ENCODE results near the gene POU3F1.

Gene POU3F1
- total RNA-seq: 0.35 to 2.7 (median 1.8) reads per million in 3 donors

DNA sequence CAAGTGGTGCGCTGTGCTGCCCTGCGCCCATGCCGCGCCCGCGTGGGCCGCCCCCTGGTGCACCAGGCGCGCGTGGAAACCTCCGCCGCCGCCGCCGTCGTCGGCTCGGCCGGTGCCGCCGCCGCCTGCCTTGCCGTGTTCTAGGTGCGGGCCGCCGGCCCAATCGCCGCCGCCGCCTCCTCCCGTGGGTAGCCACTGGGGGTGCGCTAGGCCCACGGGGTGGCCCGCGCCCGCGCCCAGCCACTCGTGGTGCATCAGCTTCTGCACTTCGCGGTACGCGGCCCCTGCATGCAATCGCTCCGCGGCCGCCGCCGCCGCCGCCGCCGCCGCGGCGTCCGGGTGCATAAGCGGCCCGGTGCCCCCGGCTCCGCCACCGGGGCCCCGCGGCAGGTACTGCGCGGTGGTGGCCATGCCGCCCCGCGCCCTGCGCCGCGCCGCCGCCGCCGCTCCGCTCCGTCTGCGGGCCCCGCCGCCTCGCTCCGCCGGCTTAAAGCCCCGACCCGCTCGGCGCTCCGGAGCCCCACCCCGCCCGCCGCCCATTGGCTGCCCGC lies at the start of gene POU3F1:
Gene POU3F1, minus strand, starts transcription at position 461 of the 551 bp plus-strand sequence. Its CDS starts 50 bp downstream, at position 411.
- Histone ChIP-seq H3K27ac (ENCODE audit: insufficient read depth, low read length, poor library complexity, severe bottlenecking) (no peak within 1 kb of the TSS), H3K36me3 (ENCODE audit: control insufficient read depth, insufficient read depth, low read length) (no peaks in the 10 kb centered on the region), H3K9me3 (ENCODE audit: control insufficient read depth, low read length) (no peaks in the 10 kb centered on the region), H3K27me3 (replicated peaks; ENCODE audit: control insufficient read depth, insufficient read depth, low read length, poor library complexity, severe bottlenecking) (peaks cover 30% of the 10 kb centered on the region), H3K4me3 (ENCODE audit: insufficient read depth, low read depth, low read length, poor library complexity, severe bottlenecking) (peak within 1 kb of the TSS; percentile 62), H3K4me1 (ENCODE audit: control insufficient read depth, insufficient read depth, low read length, poor library complexity, severe bottlenecking) (peaks cover 18% of the 10 kb centered on the region)
- DNase-seq: no peak

DNA sequence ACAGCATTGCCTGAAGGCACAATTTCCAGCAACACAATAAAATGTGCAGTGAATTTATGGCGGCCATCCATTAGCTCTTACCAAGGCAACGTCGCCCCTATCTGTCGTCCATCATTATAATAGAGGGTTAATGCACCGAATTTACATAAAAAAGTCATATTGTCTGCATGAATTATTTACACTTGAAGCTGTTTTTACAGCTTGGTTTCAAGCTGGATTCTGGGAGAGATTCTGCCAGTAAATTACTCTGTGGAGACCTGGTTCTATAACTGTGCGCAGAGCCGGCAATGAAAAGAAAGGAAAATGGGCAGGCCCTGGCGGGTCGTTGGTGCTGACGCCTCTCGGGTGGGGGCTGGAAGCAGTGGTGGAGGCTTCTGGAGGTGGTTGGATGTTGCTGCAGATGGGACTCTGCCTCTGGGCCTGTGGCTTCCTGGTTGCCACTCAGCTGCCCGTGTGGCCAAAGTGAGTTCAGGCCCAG lies 48.9 kb upstream of the POU3F1 start:
- no peaks in the 10 kb centered on the region for H3K4me1 ChIP-seq (ENCODE audit: control insufficient read depth, insufficient read depth, low read length, poor library complexity, severe bottlenecking)
- no peak for DNase-seq
- no peak overlapping the region for H3K27ac ChIP-seq (ENCODE audit: insufficient read depth, low read length, poor library complexity, severe bottlenecking)
- H3K4me3 ChIP-seq (ENCODE audit: insufficient read depth, low read depth, low read length, poor library complexity, severe bottlenecking): no peak overlapping the region
- no peaks in the 10 kb centered on the region for H3K9me3 ChIP-seq (ENCODE audit: control insufficient read depth, low read length)
- no peaks in the 10 kb centered on the region for H3K27me3 ChIP-seq (replicated peaks; ENCODE audit: control insufficient read depth, insufficient read depth, low read length, poor library complexity, severe bottlenecking)
- no peaks in the 10 kb centered on the region for H3K36me3 ChIP-seq (ENCODE audit: control insufficient read depth, insufficient read depth, low read length)

DNA sequence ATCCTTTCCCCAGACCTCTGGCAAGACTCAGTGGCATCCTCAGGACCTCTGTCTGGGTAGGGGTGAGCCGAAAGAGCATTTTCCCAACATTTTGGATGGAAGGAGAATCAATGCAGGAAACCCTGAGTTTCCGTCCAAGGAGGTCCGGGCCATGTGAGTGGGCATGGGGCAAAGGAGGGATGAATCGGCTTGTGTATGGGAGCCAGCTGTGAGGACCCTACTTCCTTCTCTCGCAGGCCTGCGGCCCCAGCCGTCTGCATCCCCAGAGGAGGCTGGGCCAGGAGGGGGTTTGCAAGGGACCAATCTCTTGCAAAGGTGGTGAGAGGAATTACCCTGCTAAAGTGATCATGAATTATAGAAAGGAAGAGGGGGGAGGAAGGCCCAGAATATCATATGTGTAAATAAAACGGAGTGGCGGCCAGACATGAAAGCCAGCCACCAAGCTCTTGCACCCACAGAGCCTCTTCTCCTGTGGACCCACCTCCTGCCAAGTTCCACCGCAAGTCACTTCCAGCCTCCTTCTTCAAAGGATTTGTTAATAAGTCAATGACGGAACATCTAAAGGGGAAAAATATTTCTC lies 48.2 kb upstream of the POU3F1 start:
- DNase-seq: no peak
- H3K36me3 ChIP-seq (ENCODE audit: control insufficient read depth, insufficient read depth, low read length): no peaks in the 10 kb centered on the region
- no peaks in the 10 kb centered on the region for H3K27me3 ChIP-seq (replicated peaks; ENCODE audit: control insufficient read depth, insufficient read depth, low read length, poor library complexity, severe bottlenecking)
- no peaks in the 10 kb centered on the region for H3K9me3 ChIP-seq (ENCODE audit: control insufficient read depth, low read length)
- H3K4me1 ChIP-seq (ENCODE audit: control insufficient read depth, insufficient read depth, low read length, poor library complexity, severe bottlenecking): no peaks in the 10 kb centered on the region
- no peak overlapping the region for H3K4me3 ChIP-seq (ENCODE audit: insufficient read depth, low read depth, low read length, poor library complexity, severe bottlenecking)
- no peak overlapping the region for H3K27ac ChIP-seq (ENCODE audit: insufficient read depth, low read length, poor library complexity, severe bottlenecking)

DNA sequence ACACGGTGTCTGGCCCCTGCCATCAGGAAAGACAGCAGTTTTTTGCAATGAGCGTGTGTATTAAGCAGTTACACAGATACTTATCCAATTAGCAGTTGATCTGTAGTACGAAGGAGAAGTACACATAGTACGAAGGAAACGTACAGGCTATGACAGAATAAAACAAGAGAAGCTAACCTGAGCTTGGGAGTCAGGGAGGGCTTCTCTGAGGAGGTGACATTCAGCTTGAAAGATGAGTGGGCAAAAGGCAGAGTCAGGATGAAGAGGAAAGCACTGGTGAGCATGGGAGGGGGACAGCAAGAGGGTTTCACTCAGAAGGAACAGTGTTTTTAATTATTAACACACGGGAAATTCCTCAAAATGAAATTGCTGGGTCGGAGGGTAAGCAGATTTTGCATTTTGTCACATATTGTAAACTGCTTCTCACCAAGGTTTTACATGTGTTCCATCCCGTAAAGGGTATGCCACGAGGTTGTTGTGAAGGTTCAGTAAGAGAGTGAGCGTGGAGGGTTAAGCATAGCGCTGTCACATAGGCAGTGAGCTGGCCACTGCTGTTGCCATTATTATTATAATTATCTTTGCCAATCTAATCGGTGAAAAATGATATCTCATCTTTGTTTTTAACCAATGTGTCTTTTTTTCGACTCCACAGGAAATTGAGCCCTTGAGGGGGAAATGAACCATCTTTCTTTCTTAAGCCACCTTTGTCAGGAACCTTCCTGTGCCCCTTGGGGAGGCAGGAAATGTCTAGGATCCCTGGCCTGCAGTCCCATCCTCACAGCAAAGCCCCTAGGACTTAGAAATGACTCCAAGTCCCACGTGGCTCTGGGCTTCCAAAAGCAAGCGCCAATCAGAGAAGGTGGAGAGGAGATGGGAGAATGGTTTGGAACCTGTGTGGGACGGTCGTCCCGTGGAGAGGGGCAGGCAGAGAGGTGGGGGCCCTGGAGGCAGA lies 47.3 kb upstream of the POU3F1 start:
- peaks cover 2% of the 10 kb centered on the region for H3K27me3 ChIP-seq (replicated peaks; ENCODE audit: control insufficient read depth, insufficient read depth, low read length, poor library complexity, severe bottlenecking)
- H3K4me3 ChIP-seq (ENCODE audit: insufficient read depth, low read depth, low read length, poor library complexity, severe bottlenecking): no peak overlapping the region
- H3K27ac ChIP-seq (ENCODE audit: insufficient read depth, low read length, poor library complexity, severe bottlenecking): no peak overlapping the region
- DNase-seq: no peak
- H3K9me3 ChIP-seq (ENCODE audit: control insufficient read depth, low read length): no peaks in the 10 kb centered on the region
- no peaks in the 10 kb centered on the region for H3K36me3 ChIP-seq (ENCODE audit: control insufficient read depth, insufficient read depth, low read length)
- no peaks in the 10 kb centered on the region for H3K4me1 ChIP-seq (ENCODE audit: control insufficient read depth, insufficient read depth, low read length, poor library complexity, severe bottlenecking)

DNA sequence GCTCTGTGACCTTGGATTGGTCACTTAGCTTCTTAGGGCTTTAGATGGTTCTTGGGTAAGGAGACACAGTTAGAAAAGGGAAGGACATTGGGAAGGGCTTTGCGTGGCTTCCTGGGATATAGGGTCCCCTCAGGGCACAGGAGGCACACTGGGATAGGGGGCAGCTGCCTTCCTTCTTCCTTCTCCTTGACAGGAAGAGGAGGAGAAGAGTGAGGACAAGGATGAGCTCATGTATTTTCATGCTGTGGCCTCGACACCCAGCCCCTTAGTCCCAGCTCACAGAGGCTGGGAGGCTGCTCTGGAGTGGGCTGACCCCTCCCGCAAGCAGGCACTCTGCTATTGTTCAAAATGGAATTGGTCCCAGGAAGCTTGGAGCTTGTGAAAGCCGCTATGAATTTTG lies 45.7 kb upstream of the POU3F1 start:
- peaks cover 2% of the 10 kb centered on the region for H3K27me3 ChIP-seq (replicated peaks; ENCODE audit: control insufficient read depth, insufficient read depth, low read length, poor library complexity, severe bottlenecking)

DNA sequence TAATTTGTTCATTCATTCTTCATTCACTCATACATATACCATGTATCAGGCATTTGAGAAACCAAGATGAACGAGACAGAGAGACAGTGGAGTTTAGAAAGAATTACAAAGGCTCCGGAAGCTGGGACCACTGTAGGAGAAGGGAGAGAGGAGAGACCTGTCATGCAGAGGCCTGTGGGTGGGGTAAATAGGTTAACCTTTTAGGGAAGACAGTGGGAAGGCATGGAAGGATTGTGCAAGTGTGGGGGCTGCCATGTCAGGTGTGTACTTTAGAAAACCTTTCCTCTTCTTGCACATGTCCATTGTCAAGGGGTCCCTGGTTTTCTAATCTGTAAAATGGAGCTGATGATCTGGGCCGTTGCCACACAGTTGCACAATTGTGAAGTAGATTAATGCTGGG lies 44.2 kb upstream of the POU3F1 start:
- Histone ChIP-seq H3K36me3 (ENCODE audit: control insufficient read depth, insufficient read depth, low read length) (no peaks in the 10 kb centered on the region), H3K4me3 (ENCODE audit: insufficient read depth, low read depth, low read length, poor library complexity, severe bottlenecking) (no peak overlapping the region), H3K27me3 (replicated peaks; ENCODE audit: control insufficient read depth, insufficient read depth, low read length, poor library complexity, severe bottlenecking) (peaks cover 2% of the 10 kb centered on the region), H3K4me1 (ENCODE audit: control insufficient read depth, insufficient read depth, low read length, poor library complexity, severe bottlenecking) (no peaks in the 10 kb centered on the region), H3K27ac (ENCODE audit: insufficient read depth, low read length, poor library complexity, severe bottlenecking) (no peak overlapping the region), H3K9me3 (ENCODE audit: control insufficient read depth, low read length) (no peaks in the 10 kb centered on the region)
- DNase-seq: no peak

More for the DNA sequence above, 45.7 kb upstream of the POU3F1 start:
- Histone ChIP-seq H3K9me3 (ENCODE audit: control insufficient read depth, low read length) (no peaks in the 10 kb centered on the region), H3K36me3 (ENCODE audit: control insufficient read depth, insufficient read depth, low read length) (no peaks in the 10 kb centered on the region), H3K27ac (ENCODE audit: insufficient read depth, low read length, poor library complexity, severe bottlenecking) (no peak overlapping the region), H3K4me1 (ENCODE audit: control insufficient read depth, insufficient read depth, low read length, poor library complexity, severe bottlenecking) (no peaks in the 10 kb centered on the region), H3K4me3 (ENCODE audit: insufficient read depth, low read depth, low read length, poor library complexity, severe bottlenecking) (no peak overlapping the region)
- no peak for DNase-seq

DNA sequence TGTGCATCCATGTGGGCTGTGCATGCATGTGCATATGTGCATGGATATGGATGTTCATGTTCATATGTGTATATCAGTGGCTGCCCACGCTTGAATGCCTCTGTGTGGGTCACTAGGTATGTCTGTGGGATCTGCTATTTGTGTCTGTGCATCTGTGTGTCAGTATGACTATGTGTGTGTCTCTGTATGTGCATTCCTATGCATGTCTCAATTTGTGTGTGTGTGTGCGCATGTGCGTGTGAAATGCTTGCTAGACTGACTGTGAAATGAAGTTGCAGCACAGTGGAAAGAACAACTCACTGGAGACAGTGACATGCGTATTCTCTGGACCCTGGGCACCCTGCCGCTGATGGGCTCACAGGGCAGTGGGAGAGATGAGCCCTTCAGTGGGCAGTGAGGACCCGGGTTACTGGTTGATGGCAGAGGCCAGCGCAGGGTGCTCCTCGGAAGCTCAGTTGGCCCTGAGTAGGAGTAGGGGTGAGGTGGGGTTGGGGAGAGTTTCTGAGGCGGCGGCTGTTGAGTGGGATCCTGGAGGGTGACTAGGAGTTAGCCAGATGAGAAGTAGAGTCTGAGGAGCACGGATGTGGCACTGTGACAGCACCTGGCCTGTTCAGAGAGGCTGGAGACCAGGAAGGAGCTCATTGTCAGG lies 43.2 kb upstream of the POU3F1 start:
- Histone ChIP-seq H3K4me1 (ENCODE audit: control insufficient read depth, insufficient read depth, low read length, poor library complexity, severe bottlenecking) (no peaks in the 10 kb centered on the region), H3K36me3 (ENCODE audit: control insufficient read depth, insufficient read depth, low read length) (no peaks in the 10 kb centered on the region), H3K4me3 (ENCODE audit: insufficient read depth, low read depth, low read length, poor library complexity, severe bottlenecking) (no peak overlapping the region), H3K27ac (ENCODE audit: insufficient read depth, low read length, poor library complexity, severe bottlenecking) (no peak overlapping the region), H3K27me3 (replicated peaks; ENCODE audit: control insufficient read depth, insufficient read depth, low read length, poor library complexity, severe bottlenecking) (peaks cover 2% of the 10 kb centered on the region), H3K9me3 (ENCODE audit: control insufficient read depth, low read length) (no peaks in the 10 kb centered on the region)
- no peak for DNase-seq

GRCh38 chr1:38088791-38089190 lies 42.2 kb upstream of the POU3F1 start:
- Histone ChIP-seq H3K9me3 (ENCODE audit: control insufficient read depth, low read length) (no peaks in the 10 kb centered on the region), H3K36me3 (ENCODE audit: control insufficient read depth, insufficient read depth, low read length) (no peaks in the 10 kb centered on the region), H3K4me1 (ENCODE audit: control insufficient read depth, insufficient read depth, low read length, poor library complexity, severe bottlenecking) (no peaks in the 10 kb centered on the region), H3K27me3 (replicated peaks; ENCODE audit: control insufficient read depth, insufficient read depth, low read length, poor library complexity, severe bottlenecking) (peaks cover 2% of the 10 kb centered on the region), H3K4me3 (ENCODE audit: insufficient read depth, low read depth, low read length, poor library complexity, severe bottlenecking) (no peak overlapping the region), H3K27ac (ENCODE audit: insufficient read depth, low read length, poor library complexity, severe bottlenecking) (no peak overlapping the region)
- no peak for DNase-seq

GRCh38 chr1:38088366-38088765 lies 41.8 kb upstream of the POU3F1 start:
- Histone ChIP-seq H3K4me3 (ENCODE audit: insufficient read depth, low read depth, low read length, poor library complexity, severe bottlenecking) (no peak overlapping the region), H3K27ac (ENCODE audit: insufficient read depth, low read length, poor library complexity, severe bottlenecking) (no peak overlapping the region), H3K36me3 (ENCODE audit: control insufficient read depth, insufficient read depth, low read length) (no peaks in the 10 kb centered on the region), H3K4me1 (ENCODE audit: control insufficient read depth, insufficient read depth, low read length, poor library complexity, severe bottlenecking) (no peaks in the 10 kb centered on the region), H3K27me3 (replicated peaks; ENCODE audit: control insufficient read depth, insufficient read depth, low read length, poor library complexity, severe bottlenecking) (peaks cover 2% of the 10 kb centered on the region), H3K9me3 (ENCODE audit: control insufficient read depth, low read length) (no peaks in the 10 kb centered on the region)
- no peak for DNase-seq

All from effector memory CD4-positive, alpha-beta T cell (primary cell).